Hepatic stellate cell (primary cell): ENCODE data around the gene EFCAB10.

Experiments used
- DNase-seq: peaks from one replicate; pipeline ENCODE4 v3.0.0; 2011; ENCODE audit warnings: low spot score

The EFCAB10 gene, protein sequence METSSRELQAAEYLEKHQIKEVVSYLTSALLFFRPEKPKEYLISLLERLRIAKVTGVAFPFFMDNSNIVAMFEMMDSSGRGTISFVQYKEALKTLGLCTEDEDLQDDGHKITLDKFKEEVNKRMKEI

DNA sequence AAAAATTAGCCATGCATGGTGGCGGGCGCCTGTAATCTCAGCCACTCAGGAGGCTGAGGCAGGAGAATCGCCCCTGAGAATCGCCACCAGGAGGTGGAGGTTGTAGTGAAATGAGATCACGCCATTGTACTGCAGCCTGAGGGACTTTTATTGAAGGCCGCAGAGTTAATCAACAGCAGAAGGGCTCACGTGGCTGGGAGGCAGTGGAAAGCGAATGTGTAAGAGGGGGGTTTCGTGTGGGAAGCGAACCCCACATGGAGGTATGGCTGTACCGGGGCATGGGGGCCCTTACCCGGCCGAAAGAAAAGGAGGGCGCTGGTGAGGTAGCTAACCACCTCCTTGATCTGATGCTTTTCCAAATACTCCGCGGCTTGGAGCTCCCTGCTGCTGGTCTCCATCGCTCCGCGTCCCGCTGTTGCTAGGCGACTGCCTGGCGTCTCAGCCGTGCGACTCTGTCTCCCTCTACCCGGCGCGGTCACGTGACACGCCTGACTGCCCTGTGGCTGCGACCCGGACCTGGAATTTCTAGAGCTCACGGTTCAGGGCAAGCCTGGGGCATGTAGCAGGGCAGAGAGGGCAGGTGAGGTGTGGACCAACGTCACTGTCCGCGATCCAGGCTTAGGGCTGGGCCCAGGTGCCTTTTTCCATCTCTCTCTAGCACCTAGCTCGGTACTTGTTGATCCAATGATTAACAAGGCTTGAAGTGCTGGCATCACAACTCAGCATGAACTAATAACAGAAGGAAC, at the start of gene EFCAB10:
EFCAB10 (minus strand) TSS at position 428 of the 746 bp plus-strand sequence; CDS start at position 398, 30 bp downstream.
- DNase-seq: peak; percentile 71

DNA sequence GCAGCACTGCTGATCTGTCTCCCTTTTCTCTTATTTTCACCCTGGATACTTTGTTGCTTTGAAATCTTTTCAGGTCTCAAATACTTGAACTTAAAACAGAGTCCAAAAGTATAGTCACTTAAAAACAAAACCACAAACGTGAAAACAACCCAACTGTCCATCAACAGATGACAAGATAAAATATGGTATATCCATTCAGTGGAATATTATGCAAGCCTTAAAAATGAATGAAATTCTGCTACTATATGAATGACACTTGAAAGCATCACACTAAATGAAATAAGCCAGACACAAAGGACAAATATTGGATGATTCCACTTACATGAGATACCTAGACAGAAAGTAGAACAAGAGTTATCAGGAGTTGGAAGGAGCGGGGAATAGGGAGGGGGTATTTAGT, 44.7 kb upstream of the EFCAB10 start:
- DNase-seq: no peak

DNA sequence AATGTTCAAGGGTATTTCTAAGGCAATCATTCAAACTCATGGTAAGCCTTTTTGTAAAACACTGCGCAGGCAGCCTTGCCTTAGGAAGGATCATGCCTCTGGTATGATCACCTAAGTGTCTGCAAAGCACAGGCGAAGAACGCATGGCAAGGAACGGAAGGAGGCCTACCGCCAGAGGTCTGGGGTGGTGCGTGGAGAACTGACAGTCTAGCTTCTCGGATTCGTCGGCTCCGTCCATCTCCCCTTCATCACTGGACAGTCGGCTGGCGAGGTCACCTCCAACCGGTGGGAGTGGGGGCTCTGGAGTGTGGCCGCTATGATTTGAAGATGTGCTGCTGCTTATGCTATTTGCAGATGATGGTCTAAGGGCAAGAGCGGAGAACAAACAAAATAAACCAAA, 42.6 kb upstream of the EFCAB10 start:
- no peak for DNase-seq

DNA sequence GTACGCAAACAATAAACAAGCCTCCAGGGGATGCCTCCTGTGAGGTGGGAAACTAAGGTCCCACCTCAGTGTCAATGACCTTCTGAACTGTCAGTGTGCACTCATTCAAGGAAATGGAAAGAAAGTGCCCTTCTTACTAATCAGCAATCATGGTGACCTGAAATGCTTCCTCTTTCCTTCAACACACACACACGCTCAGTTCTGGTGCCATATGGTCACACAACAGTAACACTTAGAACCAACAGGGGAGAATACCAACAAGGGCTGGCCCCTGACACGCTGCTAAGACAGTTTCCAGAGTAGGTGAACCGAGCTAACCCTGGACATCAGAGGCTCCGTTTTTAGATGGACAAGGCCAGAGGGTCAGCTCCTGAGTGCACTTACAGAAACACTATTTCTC, 42.1 kb upstream of the EFCAB10 start:
- DNase-seq: no peak

DNA sequence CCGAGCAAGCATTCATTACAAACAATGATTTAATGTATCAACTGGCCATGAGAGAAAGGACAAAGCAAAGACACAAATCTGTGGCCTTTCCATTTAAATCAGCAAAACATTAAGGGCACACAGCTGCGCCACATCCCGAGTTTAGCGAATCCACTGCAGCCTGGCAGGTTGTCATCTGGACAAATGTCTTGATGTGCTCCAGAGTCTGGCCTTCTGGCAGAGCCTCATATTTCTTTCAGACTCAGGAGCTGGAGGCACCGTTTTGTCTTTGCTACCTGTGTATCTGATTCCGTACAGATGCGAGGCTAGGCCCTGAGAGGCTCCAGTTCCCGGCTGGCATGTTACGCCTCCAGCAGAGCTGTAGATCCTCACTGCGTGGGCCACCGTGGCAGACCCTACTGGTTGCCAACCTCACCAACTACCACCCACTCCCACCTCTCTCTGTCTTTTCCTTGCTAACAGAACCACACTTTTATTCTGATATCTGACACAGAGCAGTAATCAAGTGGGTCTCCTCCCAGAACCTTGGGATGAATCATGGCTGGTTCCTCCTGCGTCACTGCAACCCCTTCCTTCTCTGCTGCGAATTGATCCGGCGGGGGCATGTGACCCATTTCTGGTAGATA, 40.9 kb upstream of the EFCAB10 start:
- DNase-seq: no peak

DNA sequence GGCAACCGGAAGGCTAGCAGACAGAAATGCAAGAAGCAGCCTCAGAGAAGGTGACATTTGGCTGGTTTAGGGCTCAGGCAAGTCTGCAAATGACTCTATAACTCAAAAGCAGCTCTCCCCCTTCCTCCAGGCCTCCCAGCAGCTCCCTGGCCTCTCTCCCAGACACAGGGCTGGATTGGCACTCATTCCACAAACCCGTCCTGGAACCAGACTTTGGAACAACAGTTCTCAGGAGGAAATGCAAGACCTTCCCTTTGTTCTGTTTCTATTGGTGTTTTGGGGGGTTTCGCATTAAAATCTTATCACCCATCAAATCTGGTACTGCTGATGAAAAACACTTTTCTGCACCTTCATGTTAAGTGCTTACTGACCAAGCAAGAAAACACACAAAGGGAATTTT, 40.3 kb upstream of the EFCAB10 start:
- DNase-seq: no peak

DNA sequence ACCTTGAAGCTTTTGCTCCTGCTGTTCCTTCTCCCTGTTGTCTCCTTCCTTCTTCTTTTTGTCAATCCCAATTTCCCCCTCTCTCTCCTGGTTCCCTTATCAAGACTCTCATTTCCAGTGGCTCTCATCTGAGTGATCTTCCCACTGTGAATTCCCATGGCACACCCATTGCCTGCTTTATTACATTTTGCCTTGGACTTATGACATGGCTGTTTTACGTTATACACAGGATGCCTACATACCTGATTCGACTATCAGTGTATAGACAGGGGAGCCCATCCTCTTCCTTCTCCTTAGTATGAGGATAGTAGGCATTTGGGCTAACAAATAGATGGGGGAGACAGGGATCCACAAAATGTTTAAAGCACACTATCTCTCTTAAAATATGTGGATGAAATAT, 39.9 kb upstream of the EFCAB10 start:
- DNase-seq: no peak

DNA sequence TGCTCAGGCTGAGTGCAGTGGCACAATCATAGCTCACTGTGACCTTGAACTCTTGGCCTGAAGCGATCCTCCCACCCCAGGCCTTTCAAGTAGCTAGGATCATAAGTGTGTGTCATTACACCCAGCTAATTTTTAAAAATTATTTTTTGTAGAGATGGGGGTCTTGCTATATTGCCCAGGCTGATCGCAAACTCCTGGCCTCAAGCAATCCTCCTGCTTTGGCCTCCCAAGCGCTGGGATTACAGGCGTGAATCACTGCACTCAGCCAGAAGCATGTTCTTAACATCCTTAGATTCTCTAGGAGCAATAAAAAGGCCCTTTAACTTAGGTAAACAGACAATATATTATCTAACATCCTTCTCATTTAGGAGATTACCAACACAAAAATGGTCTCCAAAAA, 38.3 kb upstream of the EFCAB10 start:
- no peak for DNase-seq

DNA sequence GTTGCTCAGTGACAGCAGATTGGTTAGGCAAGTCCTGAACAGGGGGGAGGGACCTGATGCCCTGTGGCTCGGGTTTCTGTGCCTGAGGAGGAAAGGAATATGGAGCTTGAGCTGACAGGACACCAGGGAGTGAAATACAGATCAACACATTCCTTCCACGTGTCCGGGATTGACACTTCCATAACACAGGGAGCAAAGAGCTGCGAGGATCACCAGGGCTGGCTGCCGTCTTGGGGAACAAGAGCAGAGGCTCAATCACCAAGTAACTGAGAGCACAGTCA, 36.7 kb upstream of the EFCAB10 start:
- no peak for DNase-seq

DNA sequence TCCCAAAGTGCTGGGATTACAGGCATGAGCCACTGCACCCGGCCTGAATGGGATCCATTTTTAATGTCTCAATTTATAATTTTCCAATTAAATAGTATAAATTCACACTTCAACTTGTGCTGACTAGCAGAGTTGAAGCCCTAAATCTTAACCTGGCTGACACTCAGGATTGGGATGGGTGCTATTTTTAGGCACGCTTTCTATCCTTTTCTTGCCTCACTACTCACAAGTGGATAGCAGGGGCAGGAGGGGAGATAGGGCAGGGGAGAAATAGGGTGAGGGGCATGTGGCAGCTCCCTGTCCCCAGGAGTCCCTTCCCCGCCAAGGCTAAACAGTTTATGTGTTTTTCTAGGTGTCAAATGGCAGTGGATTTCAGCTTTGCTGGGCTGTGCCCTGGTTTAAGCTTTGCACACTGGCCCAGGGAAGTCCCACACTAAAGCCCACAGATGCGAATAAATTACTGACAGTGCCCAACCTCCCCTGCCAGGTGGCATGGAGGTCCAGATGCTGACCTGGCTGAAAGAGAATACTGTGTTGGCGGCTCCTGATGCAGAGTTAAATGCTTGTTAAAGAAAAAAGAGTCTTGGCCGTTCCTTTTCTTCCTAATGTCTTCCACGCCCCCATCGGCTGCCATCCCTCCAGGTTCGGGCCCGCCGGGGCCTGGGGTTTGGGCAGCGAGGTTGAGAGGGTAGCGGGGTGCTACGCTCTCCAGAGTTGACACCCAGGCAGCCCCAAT, 36.2 kb upstream of the EFCAB10 start:
- no peak for DNase-seq

DNA sequence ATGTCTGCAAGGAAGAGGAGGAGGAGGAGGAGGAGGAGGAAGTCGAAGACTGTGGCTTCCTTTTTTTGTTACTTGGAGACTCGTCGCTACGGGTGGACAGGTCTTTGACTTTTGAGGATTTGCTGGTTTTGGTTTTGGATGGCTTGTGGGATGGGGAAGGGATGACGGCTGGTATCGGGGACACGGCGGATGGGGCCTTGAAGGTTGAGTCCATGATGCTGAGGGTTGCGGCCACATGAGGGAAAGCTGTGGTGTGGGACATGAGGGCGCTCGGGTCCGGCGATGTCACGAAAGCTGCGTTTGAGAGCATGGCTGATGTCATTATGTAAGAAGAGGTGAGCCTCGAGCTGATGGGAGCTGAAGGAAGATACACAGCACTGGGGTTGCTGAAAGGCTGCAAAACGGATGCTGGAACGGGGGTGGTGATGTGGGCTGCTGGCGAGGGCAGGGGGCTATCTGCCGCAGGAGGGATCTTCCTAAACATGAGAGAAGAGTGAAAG, 33.1 kb upstream of the EFCAB10 start:
- no peak for DNase-seq

DNA sequence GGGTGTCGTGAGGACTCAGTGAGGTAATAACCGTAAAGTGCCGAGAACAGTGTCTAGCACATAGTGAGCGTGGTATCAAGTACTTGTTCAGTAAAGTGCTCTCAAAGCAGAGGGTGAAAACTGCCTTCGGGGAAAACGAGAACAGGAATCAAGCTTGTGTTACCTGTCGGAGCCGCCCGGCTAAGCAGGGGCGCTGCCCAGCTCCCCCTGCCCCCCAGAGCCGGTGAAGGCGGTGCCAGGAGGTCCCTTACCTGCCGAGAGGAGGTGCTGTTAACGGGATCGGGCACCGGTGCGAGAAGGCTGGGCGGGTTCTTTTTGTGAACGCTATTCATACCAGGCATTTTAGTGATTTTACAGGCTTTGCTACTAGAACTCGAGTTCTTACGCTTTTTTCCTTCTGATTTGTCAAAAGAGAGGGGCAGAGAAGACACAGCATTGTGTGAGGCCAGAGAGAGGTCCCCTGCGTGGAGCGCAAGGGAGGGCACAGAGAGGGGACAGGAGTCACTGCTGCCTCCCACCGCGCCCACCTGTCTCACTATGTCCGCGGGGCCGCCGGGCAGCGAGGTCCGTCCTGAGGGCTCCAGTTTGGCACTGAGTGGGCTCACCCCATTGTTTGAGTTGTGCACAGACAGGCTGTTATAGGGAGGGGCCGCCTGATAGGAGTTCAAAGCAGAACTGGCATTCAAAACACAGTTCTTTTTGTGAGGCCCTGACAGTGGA, 32.5 kb upstream of the EFCAB10 start:
- no peak for DNase-seq

DNA sequence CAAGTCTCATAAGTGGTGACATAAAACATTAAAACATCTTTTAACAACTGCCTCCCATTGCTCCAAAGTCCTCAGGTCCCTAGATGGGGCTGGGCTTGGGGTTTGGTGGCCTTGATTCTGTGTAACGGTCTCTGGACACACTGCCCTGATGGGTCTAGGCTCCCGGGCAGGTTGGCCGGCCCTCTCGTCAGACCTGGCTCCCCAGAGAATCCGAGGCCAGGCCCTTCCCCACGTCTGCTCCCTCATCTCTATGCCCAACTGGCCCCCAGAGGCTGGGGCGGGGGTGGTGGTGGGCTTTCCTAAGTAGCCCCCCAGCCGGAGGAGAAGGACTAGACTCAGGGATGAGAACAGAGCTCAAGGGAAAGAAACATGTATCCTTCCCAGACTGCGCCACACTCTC, 31.5 kb upstream of the EFCAB10 start:
- no peak for DNase-seq

DNA sequence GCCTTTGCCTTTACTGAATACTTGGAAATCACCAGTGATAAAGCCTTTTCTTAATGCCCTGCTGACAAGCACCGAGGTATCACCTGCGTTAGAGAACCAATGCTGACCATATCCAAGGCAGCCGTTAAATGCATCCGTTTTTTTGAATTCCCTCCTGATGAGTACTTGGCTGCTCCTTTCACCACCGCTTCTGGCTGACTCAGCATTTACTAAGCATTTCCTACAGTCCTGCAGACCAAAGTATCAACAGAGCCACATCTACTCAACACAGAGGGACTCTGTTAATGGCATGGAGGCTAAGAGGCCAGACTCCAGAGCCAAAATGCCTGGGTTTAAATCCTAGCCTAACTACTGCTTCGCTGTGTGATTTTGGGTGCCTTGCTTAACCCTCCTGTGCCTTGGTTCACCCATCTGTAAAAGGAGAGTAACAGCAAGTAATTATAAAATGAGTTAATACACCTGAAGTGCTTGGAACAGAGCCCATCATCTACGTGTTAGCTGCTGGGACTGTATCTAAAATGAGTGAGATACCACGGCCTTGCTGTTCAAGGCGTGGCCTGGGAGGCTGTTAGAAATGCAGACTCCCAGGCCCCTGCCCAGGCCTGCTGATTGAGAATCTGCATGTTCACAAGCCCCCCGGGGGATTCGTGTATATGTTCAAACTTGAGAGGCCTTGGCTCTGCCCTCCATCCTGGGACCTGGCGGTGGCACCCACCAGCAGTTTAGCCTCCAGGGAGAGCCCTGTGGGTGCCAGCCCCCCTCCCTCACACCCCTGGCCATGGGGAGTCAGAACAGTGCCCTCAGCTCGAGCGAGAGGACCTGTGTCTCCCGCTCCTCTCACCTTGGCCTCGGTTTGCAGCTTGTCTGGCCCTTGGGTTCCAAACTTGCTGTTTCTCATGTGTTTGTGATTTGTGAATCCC, 30.8 kb upstream of the EFCAB10 start:
- no peak for DNase-seq

DNA sequence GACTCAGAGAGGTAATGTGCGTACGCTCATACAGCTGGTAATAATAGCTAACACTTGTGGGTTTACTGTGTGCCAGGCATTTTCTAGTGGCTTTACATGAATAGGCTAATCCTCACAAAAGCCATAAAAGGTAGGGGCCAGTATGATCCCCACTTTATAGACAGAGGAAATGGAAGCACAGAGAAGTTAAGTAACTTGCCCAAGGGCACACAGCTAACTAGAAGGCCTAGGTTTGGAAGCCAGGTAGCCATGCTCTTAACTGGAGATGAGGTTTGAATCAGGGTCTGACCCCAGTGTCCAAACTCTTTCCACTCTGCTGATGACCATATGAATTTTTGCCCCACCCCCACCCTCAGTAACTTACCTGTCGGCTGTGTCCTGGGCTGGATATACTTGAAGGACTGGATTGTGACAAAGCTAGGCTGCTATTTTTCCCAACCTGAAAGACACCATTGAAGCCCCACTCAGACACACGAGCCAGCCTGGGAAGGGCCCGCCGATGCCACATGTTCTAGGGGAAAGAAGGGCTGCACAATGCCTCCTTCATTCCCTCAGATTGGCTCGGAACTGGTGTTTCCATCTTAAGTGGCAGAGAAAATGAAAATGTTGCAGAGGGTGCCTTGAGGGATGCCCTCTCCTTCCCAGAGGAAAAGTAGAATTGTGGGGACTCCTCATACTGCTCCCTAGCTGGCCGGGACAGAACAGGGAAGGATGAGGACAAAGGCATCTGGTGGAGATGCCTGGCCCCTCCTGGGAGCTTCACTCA, 29.1 kb upstream of the EFCAB10 start:
- DNase-seq: no peak

DNA sequence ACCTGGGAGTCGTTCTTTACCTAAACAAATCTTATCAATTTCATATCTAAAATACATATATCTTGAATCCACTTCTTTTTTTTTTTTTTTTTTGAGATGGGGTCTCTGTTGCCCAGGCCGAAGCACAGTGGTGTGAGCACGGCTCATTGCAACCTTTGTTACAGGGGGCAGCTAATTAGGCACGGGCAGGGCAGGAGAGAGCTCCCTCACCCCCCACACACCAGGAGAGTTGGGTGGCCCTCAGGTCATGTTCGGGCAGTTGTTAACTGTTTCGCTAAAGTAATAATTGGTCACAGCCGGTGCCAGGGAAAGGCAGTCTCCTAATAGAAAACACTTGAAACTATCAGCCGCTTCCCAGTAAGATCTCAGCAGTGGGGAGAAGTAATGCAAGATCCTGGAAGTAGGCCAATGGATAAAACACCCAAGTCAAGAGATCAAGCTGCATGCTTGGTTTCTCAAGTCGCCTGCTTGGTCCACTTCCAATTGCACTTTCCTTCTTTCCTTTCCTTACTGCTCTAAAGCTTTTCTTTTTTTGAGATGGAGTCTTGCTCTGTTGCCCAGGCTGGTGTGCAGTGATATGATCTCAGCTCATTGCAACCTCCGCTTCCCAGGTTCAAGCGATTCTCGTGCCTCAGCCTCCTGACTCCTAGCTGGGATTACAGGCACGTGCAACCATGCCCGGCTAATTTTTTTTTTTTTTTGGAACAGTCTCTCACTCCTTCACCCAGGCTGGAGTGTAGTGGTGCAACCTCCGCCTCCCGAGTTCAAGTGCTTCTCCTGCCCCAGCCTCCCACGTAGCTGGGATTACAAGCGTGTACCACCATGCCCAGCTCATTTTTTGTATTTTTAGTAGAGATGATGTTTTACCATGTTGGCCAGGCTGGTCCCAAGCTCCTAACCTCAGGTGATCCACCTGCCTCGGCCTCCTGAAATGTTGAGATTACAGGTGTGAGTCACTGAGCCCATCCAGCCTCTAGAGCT, 21.3 kb upstream of the EFCAB10 start:
- no peak for DNase-seq

DNA sequence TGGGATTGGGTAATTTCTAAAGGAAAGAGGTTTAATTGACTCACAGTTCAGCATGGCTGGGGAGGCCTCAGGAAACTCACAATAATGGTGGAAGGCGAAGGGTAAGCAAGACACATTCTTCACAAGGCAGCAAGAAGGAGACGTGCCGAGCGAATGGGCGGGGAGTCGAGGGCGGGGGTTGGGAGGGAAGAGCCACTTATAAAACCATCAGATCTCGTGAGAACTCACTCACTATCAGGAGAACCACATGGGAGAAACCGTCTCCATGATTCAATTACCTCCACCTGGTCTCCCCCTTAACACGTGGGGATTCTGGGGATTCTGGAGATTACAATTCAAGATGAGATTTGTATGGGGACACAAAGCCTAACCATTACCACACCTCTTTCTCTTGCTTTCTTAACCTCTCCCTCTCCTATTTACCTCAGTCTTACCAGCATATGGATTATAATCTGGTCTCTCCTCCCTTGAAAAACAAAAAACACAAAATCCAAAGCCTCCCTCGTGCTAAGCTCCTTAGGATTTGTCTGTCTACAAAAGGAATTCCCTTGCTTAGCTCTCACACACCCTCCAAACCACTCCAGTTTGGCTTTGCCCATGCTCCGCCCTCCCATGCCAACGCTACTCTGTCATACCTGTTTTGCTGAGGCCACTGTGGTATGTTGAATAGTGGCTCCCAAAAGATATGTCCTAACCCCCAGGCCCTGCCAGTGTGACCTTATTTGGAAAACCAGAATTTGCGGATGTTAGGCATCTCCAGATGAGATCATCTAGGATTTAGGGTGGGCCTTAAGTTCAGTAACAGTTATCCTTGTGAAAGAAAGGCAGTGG, 19.6 kb upstream of the EFCAB10 start:
- no peak for DNase-seq

DNA sequence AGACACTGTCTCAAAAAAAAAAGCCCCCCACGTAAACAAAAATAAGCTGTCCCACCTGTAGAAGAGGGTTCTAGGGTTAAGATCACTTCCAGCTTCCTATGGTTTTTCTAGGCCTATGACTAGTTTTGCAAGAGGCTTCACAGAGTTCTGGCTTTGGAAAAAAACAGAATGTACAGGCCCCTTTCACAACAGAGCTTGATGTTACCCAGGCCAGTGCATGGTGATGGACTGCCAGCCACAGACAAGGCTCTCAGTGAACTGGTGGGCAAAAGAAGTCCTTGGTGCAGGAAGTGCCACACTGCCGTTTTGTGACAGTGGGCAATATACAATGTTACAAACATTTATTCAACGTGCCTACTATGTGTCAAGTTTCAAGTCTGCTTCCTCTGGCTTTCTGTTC, 18.3 kb upstream of the EFCAB10 start:
- no peak for DNase-seq
